GM21528 (cell line): ENCODE data around the gene UTS2.

ENCODE experiments used
- ATAC-seq: cut with Tn5 transposase; IDR thresholded peaks from one replicate; pipeline ENCODE4 v1.9.1; 2021; ENCODE audit warnings: mild to moderate bottlenecking, moderate library complexity; ENCODE audit not compliant: unreplicated experiment, low FRiP score

Gene UTS2

DNA sequence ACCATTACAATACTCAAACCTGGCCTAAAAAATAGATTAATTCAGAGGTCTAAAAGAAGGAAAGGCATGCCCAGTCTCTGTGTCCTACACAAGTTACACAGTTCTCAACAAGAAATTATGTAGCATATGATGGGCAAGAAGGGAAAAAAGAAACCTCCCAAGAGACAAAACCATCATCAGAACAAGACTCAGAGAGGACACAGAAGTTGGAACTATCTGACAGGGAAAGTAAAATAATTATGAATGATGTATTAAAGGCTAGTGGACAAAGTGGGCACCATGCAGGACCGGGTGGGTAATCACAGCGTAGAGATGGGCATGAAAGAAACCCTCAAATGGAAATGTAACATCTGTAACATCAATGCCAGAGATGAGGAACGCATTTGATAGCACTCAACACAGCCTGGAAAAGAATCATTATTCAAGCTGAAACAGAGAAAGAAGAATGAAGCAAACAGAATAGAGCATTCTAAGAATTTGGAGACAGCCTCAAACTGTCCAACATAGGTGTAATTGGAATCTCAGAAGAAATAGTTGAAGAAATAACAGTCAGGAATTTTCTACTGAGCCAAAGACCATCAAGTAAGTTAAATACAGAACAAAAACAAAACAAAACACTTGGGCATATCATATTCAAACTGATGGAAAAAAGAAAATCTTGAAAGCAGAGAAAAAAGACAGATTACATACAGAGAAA, 39.0 kb downstream of the UTS2 start:
- ATAC-seq, result no peak

DNA sequence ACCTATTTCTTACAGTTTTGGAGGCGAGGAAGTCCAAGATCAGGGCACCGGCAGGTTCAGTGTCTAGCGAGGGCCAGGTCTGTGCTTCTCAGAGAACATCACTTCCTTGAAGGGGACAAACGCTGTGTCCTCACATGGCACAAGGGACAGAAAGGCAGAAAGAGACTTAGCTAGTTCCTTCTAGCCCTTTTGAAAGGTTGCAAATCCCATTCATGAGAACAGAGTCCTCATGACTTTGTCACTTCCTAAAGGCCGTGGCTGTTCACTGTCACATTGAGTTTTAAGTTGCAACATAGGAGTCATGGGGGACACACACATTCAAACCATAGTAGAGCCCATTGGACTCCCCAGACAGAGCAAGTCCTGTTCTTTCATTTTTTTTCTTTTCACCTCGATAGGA, 41.4 kb downstream of the UTS2 start:
- no peak for ATAC-seq

DNA sequence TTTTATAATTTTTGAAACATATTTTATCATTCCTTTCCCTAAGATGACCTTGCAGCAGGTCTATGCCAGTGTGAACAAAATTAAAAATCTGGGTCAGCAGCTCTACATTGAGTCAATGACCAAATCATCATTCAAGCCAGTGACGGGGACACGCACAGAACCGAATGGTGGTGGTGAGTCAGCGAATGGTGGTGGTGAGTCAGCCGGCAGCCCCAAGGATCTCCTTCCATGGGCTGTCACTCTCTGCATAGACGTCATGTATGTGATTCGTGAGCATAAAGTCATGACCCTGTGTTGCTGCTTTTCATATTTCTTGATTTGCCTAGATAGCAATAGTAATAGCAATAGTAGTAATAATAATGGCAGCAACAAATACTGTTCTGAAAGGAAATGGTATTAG, 42.5 kb downstream of the UTS2 start:
- ATAC-seq, result no peak

DNA sequence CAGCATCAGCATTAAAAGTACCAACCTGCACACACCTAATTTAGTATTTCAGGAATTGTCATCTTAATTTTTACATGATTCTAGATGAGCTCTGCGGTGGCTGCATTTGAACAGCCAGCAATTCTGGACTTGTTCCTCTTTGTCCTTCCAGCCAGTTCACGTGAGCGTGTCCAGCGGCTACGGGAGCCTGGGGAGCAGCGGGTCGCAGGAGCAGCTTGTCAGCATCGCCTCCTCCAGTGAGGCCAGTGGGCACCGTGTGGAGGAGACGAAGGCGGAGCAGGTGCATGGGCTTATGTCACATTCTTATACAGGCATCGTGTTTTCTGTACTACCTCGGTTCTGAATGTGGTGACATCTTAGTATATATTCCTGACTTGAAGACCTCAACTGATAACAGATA, 43.1 kb downstream of the UTS2 start:
- no peak for ATAC-seq

DNA sequence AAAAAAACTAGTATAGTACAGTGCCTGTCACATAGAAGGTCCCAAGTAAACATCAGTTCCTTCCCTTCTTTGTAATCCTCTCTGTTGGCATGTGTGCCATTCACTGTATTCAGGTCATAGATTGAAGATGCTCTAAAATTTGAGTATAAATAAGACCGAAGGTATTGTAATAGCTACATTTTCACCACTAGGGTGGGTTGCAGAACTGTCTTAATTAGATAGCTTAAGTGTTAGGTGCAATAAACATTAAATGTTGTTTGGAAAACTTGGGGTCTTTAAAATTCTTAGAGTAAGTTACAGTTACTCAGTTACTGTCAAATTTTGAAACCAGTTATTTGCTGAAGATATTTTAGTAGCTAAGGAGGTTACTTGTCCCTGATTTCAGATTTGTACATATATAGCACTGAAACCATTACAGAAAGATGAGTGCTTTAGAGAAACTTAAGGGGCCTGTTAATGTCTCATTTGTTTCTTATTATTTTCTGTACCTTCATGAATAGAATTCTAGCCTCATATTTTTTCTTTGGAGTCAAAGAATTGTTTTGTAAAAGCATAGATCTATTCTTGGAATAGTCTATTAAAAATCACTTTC, 44.5 kb downstream of the UTS2 start:
- ATAC-seq, result no peak

DNA sequence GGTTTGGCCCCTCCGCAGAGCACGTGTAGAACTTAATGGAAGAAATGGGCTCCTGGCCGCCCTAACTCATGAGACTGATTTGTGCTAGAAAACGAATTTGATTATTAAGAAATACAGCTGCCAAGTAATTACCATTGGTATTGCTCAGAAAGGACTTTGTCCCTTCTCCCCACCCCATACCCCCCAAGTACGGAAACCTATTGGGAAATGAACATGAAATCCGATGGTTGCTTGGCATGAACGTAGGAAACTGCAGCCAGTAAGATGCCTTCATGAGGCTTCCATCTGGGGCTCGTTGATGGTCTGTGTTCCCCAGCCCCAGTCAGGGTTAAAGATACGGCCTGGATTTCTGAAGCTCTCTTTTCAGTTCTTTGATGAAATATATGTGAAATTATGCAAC, 47.4 kb downstream of the UTS2 start:
- no peak for ATAC-seq
